ENCODE data around the gene RPS6KA3. TPM values are rescaled to one million over a fixed set of nuclear protein-coding genes. Genes with fewer than 3 reads are reported as not detected.

RPS6KA3 gene
- total RNA-seq, 1 experiment from 2014 or later: 14.6 TPM

GRCh38 chrX:20124964-20125363, 141.7 kb downstream of the RPS6KA3 start:
- CTCF ChIA-PET: no interaction called here
- Mint-ChIP-seq H3K27ac (no peak overlapping the region), H3K27me3 (ENCODE audit: low read depth) (no peaks in the 10 kb centered on the region), H3K4me1 (no peaks in the 10 kb centered on the region), H3K4me3 (no peak overlapping the region), H3K36me3 (peaks cover 9% of the 10 kb centered on the region), H3K9me3 (no peaks in the 10 kb centered on the region)
- POLR2A ChIA-PET: no interaction called here
- no peak for ATAC-seq
- no peak for TF ChIP-seq CDX4 (CRISPR knock-in tag; IDR thresholded peaks at IDR 0.05; ENCODE audit: borderline replicate concordance)
- TF ChIP-seq KAT7 (CRISPR knock-in tag; IDR thresholded peaks at IDR 0.05; ENCODE audit: borderline replicate concordance): no peak
- TF ChIP-seq IRF2 (CRISPR knock-in tag; IDR thresholded peaks at IDR 0.05; ENCODE audit: borderline replicate concordance, low read depth): no peak
- TF ChIP-seq CREB1 (CRISPR knock-in tag; IDR thresholded peaks at IDR 0.05): no peak
- TF ChIP-seq RORB (CRISPR knock-in tag; IDR thresholded peaks at IDR 0.05): no peak
- TF ChIP-seq ZNF281 (CRISPR knock-in tag; IDR thresholded peaks at IDR 0.05): no peak
- TF ChIP-seq MXD4 (CRISPR knock-in tag; IDR thresholded peaks at IDR 0.05; ENCODE audit: borderline replicate concordance): no peak
- TF ChIP-seq JAZF1 (CRISPR knock-in tag; IDR thresholded peaks at IDR 0.05): no peak
- TF ChIP-seq PREB (CRISPR knock-in tag; IDR thresholded peaks at IDR 0.05; ENCODE audit: borderline replicate concordance): no peak
- TF ChIP-seq GRHL2 (CRISPR knock-in tag; IDR thresholded peaks at IDR 0.05; ENCODE audit: insufficient replicate concordance, severe bottlenecking): no peak
- TF ChIP-seq JUN (CRISPR knock-in tag; IDR thresholded peaks at IDR 0.05): no peak
- no peak for TF ChIP-seq SOX15 (CRISPR knock-in tag; IDR thresholded peaks at IDR 0.05)
- TF ChIP-seq ZNF317 (CRISPR knock-in tag; IDR thresholded peaks at IDR 0.05; ENCODE audit: borderline replicate concordance, low read depth): no peak
- DNase-seq (ENCODE audit: low spot score): no peak

- no peak for TF ChIP-seq ZMAT4 (CRISPR knock-in tag; IDR thresholded peaks at IDR 0.05)
- no peak for TF ChIP-seq FOXJ3 (CRISPR knock-in tag; IDR thresholded peaks at IDR 0.05; ENCODE audit: borderline replicate concordance)
- TF ChIP-seq TEAD1 (CRISPR knock-in tag; IDR thresholded peaks at IDR 0.05): no peak
- no peak for TF ChIP-seq ZNF671 (CRISPR knock-in tag; IDR thresholded peaks at IDR 0.05)
- no peak for TF ChIP-seq PRRX2 (CRISPR knock-in tag; IDR thresholded peaks at IDR 0.05)
- TF ChIP-seq IRF2 (CRISPR knock-in tag; IDR thresholded peaks at IDR 0.05; ENCODE audit: borderline replicate concordance, low read depth): no peak
- TF ChIP-seq MYBL2 (CRISPR knock-in tag; IDR thresholded peaks at IDR 0.05): no peak
- no peak for TF ChIP-seq ATF3 (CRISPR knock-in tag; conservative IDR thresholded peaks at IDR 0.05)
- no peak for TF ChIP-seq STAT6 (CRISPR knock-in tag; conservative IDR thresholded peaks at IDR 0.05; ENCODE audit: low read depth)
- TF ChIP-seq NFATC4 (CRISPR knock-in tag; IDR thresholded peaks at IDR 0.05): no peak
- TF ChIP-seq ZNF396 (CRISPR knock-in tag; IDR thresholded peaks at IDR 0.05; ENCODE audit: borderline replicate concordance): no peak
- TF ChIP-seq FOXP4 (CRISPR knock-in tag; IDR thresholded peaks at IDR 0.05): no peak
- no peak for DNase-seq (ENCODE audit: low spot score)
- Mint-ChIP-seq H3K36me3 (no peaks in the 10 kb centered on the region), H3K4me1 (peaks cover 4% of the 10 kb centered on the region), H3K27me3 (ENCODE audit: low read depth) (peaks cover 49% of the 10 kb centered on the region), H3K27ac (no peak overlapping the region), H3K4me3 (no peak overlapping the region), H3K9me3 (no peaks in the 10 kb centered on the region)
- ATAC-seq: no peak
- POLR2A ChIA-PET: no interaction called here
- CTCF ChIA-PET: no interaction called here
These were observed 148.5 kb downstream of the RPS6KA3 start for GRCh38 chrX:20118065-20118824.
